Mesenchymal stem cell (in vitro differentiated cells and primary cell): ENCODE results near the gene TTI1.
"Not testable (repeated sequence)": the region's sequence is repeated elsewhere in the genome, so short reads cannot be mapped to it uniquely, and the experiment has no call there.

ENCODE experiments used
- DNase-seq: peaks from one replicate; pipeline ENCODE4 v3.0.0-alpha.2; 2013
- H2AFZ ChIP-seq: one replicate; pipeline ENCODE4 v1.6.1; 2013; ENCODE audit warnings: low read depth, mild to moderate bottlenecking, control low read depth, inconsistent platforms, low read length, moderate library complexity
- H2AK5ac ChIP-seq: 2 replicates; pipeline ENCODE4 v1.6.1; 2013; ENCODE audit warnings: low read length, moderate library complexity, mild to moderate bottlenecking, inconsistent platforms; ENCODE audit not compliant: severe bottlenecking
- H2BK120ac ChIP-seq: one replicate; pipeline ENCODE4 v1.6.1; 2013; ENCODE audit warnings: low read depth, mild to moderate bottlenecking, inconsistent platforms, low read length, moderate library complexity
- H2BK12ac ChIP-seq, 2 experiments: one replicate each; pipeline ENCODE4 v1.6.1; 2013; ENCODE audit warnings: inconsistent platforms in 2 of 2, low read length in 2 of 2, mild to moderate bottlenecking in 2 of 2, moderate library complexity in 2 of 2, control low read depth in 1 of 2
- H2BK15ac ChIP-seq: one replicate; pipeline ENCODE4 v1.6.1; 2013; ENCODE audit warnings: mild to moderate bottlenecking, low read depth, inconsistent platforms; ENCODE audit not compliant: poor library complexity, severe bottlenecking
- H2BK5ac ChIP-seq: 2 replicates; pipeline ENCODE4 v1.6.1; 2013; ENCODE audit warnings: low read depth, mild to moderate bottlenecking, low read length, control low read depth, inconsistent platforms; ENCODE audit not compliant: poor library complexity, severe bottlenecking
- H3K14ac ChIP-seq, 2 experiments: one replicate each; pipeline ENCODE4 v1.6.1; 2013; ENCODE audit warnings: inconsistent platforms in 2 of 2, low read length in 2 of 2, control low read depth in 1 of 2, mild to moderate bottlenecking in 1 of 2, moderate library complexity in 1 of 2
- H3K18ac ChIP-seq, 2 experiments: one replicate each; pipeline ENCODE4 v1.6.1; 2013; ENCODE audit warnings: inconsistent platforms in 2 of 2, low read length in 2 of 2, control low read depth in 1 of 2, low read depth in 1 of 2, mild to moderate bottlenecking in 1 of 2
- H3K23ac ChIP-seq, 2 experiments: one replicate each; pipeline ENCODE4 v1.6.1; 2013; ENCODE audit warnings: inconsistent platforms in 2 of 2, low read length in 2 of 2, mild to moderate bottlenecking in 2 of 2, moderate library complexity in 2 of 2, control low read depth in 1 of 2
- H3K27ac ChIP-seq: 2 replicates; pipeline ENCODE4 v1.5.1; 2013; ENCODE audit warnings: mild to moderate bottlenecking, moderate library complexity, low read length, control low read depth, inconsistent platforms; ENCODE audit not compliant: poor library complexity, severe bottlenecking
- H3K27me3 ChIP-seq, 2 experiments: 2 replicates each; pipeline versions ENCODE4 v1.6.1 to v1.7.0; 2013; ENCODE audit warnings: low read length in 2 of 2, mild to moderate bottlenecking in 2 of 2, moderate library complexity in 2 of 2, control low read depth in 1 of 2, inconsistent platforms in 1 of 2; ENCODE audit not compliant: control insufficient read depth in 1 of 2, insufficient read depth in 1 of 2
- H3K36me3 ChIP-seq, 2 experiments: 2 replicates each; pipeline versions ENCODE4 v1.6.1 to v1.7.0; 2013; ENCODE audit warnings: low read length in 2 of 2, control low read depth in 1 of 2, inconsistent platforms in 1 of 2, low read depth in 1 of 2, mild to moderate bottlenecking in 1 of 2; ENCODE audit not compliant: insufficient read depth in 2 of 2, control insufficient read depth in 1 of 2
- H3K4ac ChIP-seq, 2 experiments: one replicate each; pipeline ENCODE4 v1.6.1; 2013; ENCODE audit warnings: inconsistent platforms in 2 of 2, low read length in 2 of 2, mild to moderate bottlenecking in 2 of 2, moderate library complexity in 2 of 2, control low read depth in 1 of 2, low read depth in 1 of 2
- H3K4me1 ChIP-seq: 2 replicates; pipeline ENCODE4 v1.6.1; 2013; ENCODE audit warnings: low read depth, low read length, control low read depth; ENCODE audit not compliant: control insufficient read depth, insufficient read depth
- H3K4me2 ChIP-seq: 2 replicates; pipeline ENCODE4 v1.6.1; 2013; ENCODE audit warnings: low read length, mild to moderate bottlenecking, inconsistent platforms; ENCODE audit not compliant: poor library complexity, severe bottlenecking
- H3K4me3 ChIP-seq, 2 experiments: 2 replicates each; pipeline versions ENCODE4 v1.5.1 to v1.7.0; 2013; ENCODE audit warnings: low read length in 2 of 2, mild to moderate bottlenecking in 2 of 2, control low read depth in 1 of 2, low read depth in 1 of 2; ENCODE audit not compliant: insufficient read depth in 1 of 2
- H3K79me1 ChIP-seq: replicated peaks from 2 replicates; pipeline ENCODE4 v1.6.1; 2013; ENCODE audit warnings: mild to moderate bottlenecking, control low read depth, low read length, inconsistent platforms; ENCODE audit not compliant: poor library complexity, severe bottlenecking
- H3K9ac ChIP-seq: 2 replicates; pipeline ENCODE4 v1.7.0; 2013; ENCODE audit warnings: mild to moderate bottlenecking, low read length, moderate library complexity
- H3K9me3 ChIP-seq: 2 replicates; pipeline ENCODE4 v1.7.0; 2013; ENCODE audit warnings: mild to moderate bottlenecking, low read length; ENCODE audit not compliant: control insufficient read depth
- H4K8ac ChIP-seq: one replicate; pipeline ENCODE4 v1.6.1; 2013; ENCODE audit warnings: inconsistent platforms, mild to moderate bottlenecking, low read length, moderate library complexity
- H4K91ac ChIP-seq: one replicate; pipeline ENCODE4 v1.6.1; 2013; ENCODE audit warnings: mild to moderate bottlenecking, low read length, inconsistent platforms
- WGBS: methylation state at CpG from one replicate; pipeline ENCODE4 v1.1.7; 2013; ENCODE audit warnings: mixed read lengths; 5-methylcytosine and 5-hydroxymethylcytosine counted together

TTI1 gene

GRCh38 chr20:37963483-37963882, 69.8 kb downstream of the TTI1 start:
- not testable (repeated sequence) for H2BK15ac ChIP-seq, H2BK12ac ChIP-seq, H3K4ac ChIP-seq, H3K18ac ChIP-seq, H3K4me2 ChIP-seq, H2AFZ ChIP-seq, H3K27ac ChIP-seq, H3K9me3 ChIP-seq, DNase-seq, H4K8ac ChIP-seq, H3K23ac ChIP-seq, H3K79me1 ChIP-seq, H4K91ac ChIP-seq, H2BK120ac ChIP-seq, H3K14ac ChIP-seq, H3K9ac ChIP-seq, H3K4me3 ChIP-seq, H2BK5ac ChIP-seq, H2AK5ac ChIP-seq, H3K36me3 ChIP-seq, H3K4me1 ChIP-seq
- H3K27me3 ChIP-seq = peaks cover 4 to 10% of the 10 kb centered on the region in 2 experiments
- 100% methylated on average over 2 of the region's 2 CpGs for WGBS

GRCh38 chr20:37961066-37961465, 72.2 kb downstream of the TTI1 start:
- Histone ChIP-seq H3K4me2 (no peak overlapping the region), H3K79me1 (no peaks in the 10 kb centered on the region), H3K14ac (no peak overlapping the region), H3K4me3 (no peak overlapping the region), H2AK5ac (no peak overlapping the region), H3K4ac (no peak overlapping the region), H3K27ac (no peak overlapping the region), H3K9ac (no peak overlapping the region), H3K4me1 (no peaks in the 10 kb centered on the region), H3K27me3 (peaks cover 16 to 31% of the 10 kb centered on the region in 2 experiments), H2BK12ac (no peak overlapping the region), H2AFZ (no peak overlapping the region), H2BK120ac (no peak overlapping the region), H2BK15ac (no peak overlapping the region), H3K36me3 (no peaks in the 10 kb centered on the region), H4K8ac (no peak overlapping the region), H2BK5ac (no peak overlapping the region), H3K9me3 (peaks cover 7% of the 10 kb centered on the region), H4K91ac (no peak overlapping the region), H3K18ac (no peak overlapping the region), H3K23ac (no peak overlapping the region)
- DNase-seq = peak; percentile 1
- WGBS = no CpG with 5 or more reads among the region's 1 CpG

- H2BK12ac ChIP-seq = no peak overlapping the region
- no peak overlapping the region for H3K18ac ChIP-seq
- H4K8ac ChIP-seq = no peak overlapping the region
- H3K4me1 ChIP-seq = no peaks in the 10 kb centered on the region
- H2BK120ac ChIP-seq = no peak overlapping the region
- peaks cover 19 to 39% of the 10 kb centered on the region in 2 experiments for H3K27me3 ChIP-seq
- no peak overlapping the region for H3K27ac ChIP-seq
- no peaks in the 10 kb centered on the region for H3K36me3 ChIP-seq
- H4K91ac ChIP-seq = no peak overlapping the region
- H3K4ac ChIP-seq = no peak overlapping the region
- H2BK15ac ChIP-seq = no peak overlapping the region
- H2AFZ ChIP-seq = no peak overlapping the region
- no peak overlapping the region for H3K4me3 ChIP-seq
- H2AK5ac ChIP-seq = no peak overlapping the region
- no peaks in the 10 kb centered on the region for H3K79me1 ChIP-seq
- H3K9ac ChIP-seq = no peak overlapping the region
- DNase-seq = no peak
- H2BK5ac ChIP-seq = no peak overlapping the region
- no peak overlapping the region for H3K23ac ChIP-seq
- 89% methylated on average over 1 of the region's 2 CpGs for WGBS
- H3K9me3 ChIP-seq = peaks cover 7% of the 10 kb centered on the region
- H3K14ac ChIP-seq = no peak overlapping the region
- no peak overlapping the region for H3K4me2 ChIP-seq
Observed at GRCh38 chr20:37958856-37959520, 74.3 kb downstream of the TTI1 start.

GRCh38 chr20:37956107-37956585, 77.1 kb downstream of the TTI1 start:
- Histone ChIP-seq H2BK15ac (no peak overlapping the region), H3K27ac (no peak overlapping the region), H3K27me3 (peaks cover 19 to 37% of the 10 kb centered on the region in 2 experiments), H3K9ac (no peak overlapping the region), H3K36me3 (no peaks in the 10 kb centered on the region), H2AFZ (no peak overlapping the region), H3K4me3 (no peak overlapping the region), H4K91ac (no peak overlapping the region), H3K18ac (no peak overlapping the region), H3K14ac (no peak overlapping the region), H2AK5ac (no peak overlapping the region), H3K23ac (no peak overlapping the region), H2BK5ac (no peak overlapping the region), H3K79me1 (no peaks in the 10 kb centered on the region), H4K8ac (no peak overlapping the region), H3K4me2 (no peak overlapping the region), H3K4ac (no peak overlapping the region), H2BK12ac (no peak overlapping the region), H3K9me3 (peaks cover 7% of the 10 kb centered on the region), H3K4me1 (no peaks in the 10 kb centered on the region), H2BK120ac (no peak overlapping the region)
- WGBS = 88% methylated on average over 3 of the region's 3 CpGs
- peak; percentile 3 for DNase-seq
